ENCODE measurements around the gene TP53TG5. TPM values are rescaled to one million over a fixed set of nuclear protein-coding genes. Genes with fewer than 3 reads are reported as not detected.

The TP53TG5 gene
- total and polyA plus RNA-seq, 7 donors, result 0.12 to 1.0 (median 0.38) TPM; not detected in 2

- no peaks in the 10 kb centered on the region for H3K36me3 ChIP-seq (ENCODE audit: insufficient read depth in 1 of 2, low read depth in 1 of 2)
- no peak for DNase-seq
- no peaks in the 10 kb centered on the region for H3K4me1 ChIP-seq
- H3K27me3 ChIP-seq (ENCODE audit: insufficient read depth in 3 of 3, low read length in 2 of 3), result no peaks in the 10 kb centered on the region
- no peak for TF ChIP-seq CTCF (IDR thresholded peaks at IDR 0.05)
- 93 to 96% (median 95%) methylated on average over 6 of the region's 6 CpGs for WGBS, 3 donors
- peaks cover 5% of the 10 kb centered on the region for H3K9me3 ChIP-seq
- intact Hi-C loops (cut with DNase I), result no loop called here
- no peak overlapping the region for H3K27ac ChIP-seq
- H3K4me3 ChIP-seq, result no peak overlapping the region
- ATAC-seq, result no peak
Observed at GRCh38 chr20:45400346-45401031, 22.4 kb upstream of the TP53TG5 start.

- ATAC-seq (no peak), DNase-seq (no peak)
- intact Hi-C loops (cut with DNase I), result no loop called here
- peaks cover 5% of the 10 kb centered on the region for H3K9me3 ChIP-seq
- no peak for TF ChIP-seq CTCF (IDR thresholded peaks at IDR 0.05)
- H3K27ac ChIP-seq, result no peak overlapping the region
- H3K4me3 ChIP-seq, result no peak overlapping the region
- WGBS, 3 donors, result 98 to 100% (median 100%) methylated on average over 1 of the region's 1 CpG
- no peaks in the 10 kb centered on the region for H3K36me3 ChIP-seq (ENCODE audit: insufficient read depth in 1 of 2, low read depth in 1 of 2)
- H3K4me1 ChIP-seq, result no peaks in the 10 kb centered on the region
- H3K27me3 ChIP-seq (ENCODE audit: insufficient read depth in 3 of 3, low read length in 2 of 3), result no peaks in the 10 kb centered on the region
Observed at GRCh38 chr20:45399018-45399417, 20.9 kb upstream of the TP53TG5 start.

- Histone ChIP-seq H3K9me3 (no peaks in the 10 kb centered on the region), H3K27ac (no peak overlapping the region), H3K36me3 (ENCODE audit: insufficient read depth in 1 of 2, low read depth in 1 of 2) (no peaks in the 10 kb centered on the region), H3K4me3 (no peak overlapping the region), H3K4me1 (no peaks in the 10 kb centered on the region), H3K27me3 (ENCODE audit: insufficient read depth in 3 of 3, low read length in 2 of 3) (no peaks in the 10 kb centered on the region)
- intact Hi-C loops (cut with DNase I), result no loop called here
- DNase-seq (no peak), ATAC-seq (no peak)
- no peak for TF ChIP-seq CTCF (IDR thresholded peaks at IDR 0.05)
- WGBS, 3 donors, result 88 to 90% (median 88%) methylated on average over 7 of the region's 7 CpGs
Observed at GRCh38 chr20:45395114-45395415, 16.9 kb upstream of the TP53TG5 start.

- intact Hi-C loops (cut with DNase I), result no loop called here
- ATAC-seq (no peak), DNase-seq (no peak)
- no peak overlapping the region for H3K27ac ChIP-seq
- H3K9me3 ChIP-seq, result no peaks in the 10 kb centered on the region
- H3K4me1 ChIP-seq, result no peaks in the 10 kb centered on the region
- no peaks in the 10 kb centered on the region for H3K27me3 ChIP-seq (ENCODE audit: insufficient read depth in 3 of 3, low read length in 2 of 3)
- WGBS, 3 donors, result 77 to 89% (median 79%) methylated on average over 21 of the region's 21 CpGs
- H3K36me3 ChIP-seq (ENCODE audit: insufficient read depth in 1 of 2, low read depth in 1 of 2), result no peaks in the 10 kb centered on the region
- no peak for TF ChIP-seq CTCF (IDR thresholded peaks at IDR 0.05)
- no peak overlapping the region for H3K4me3 ChIP-seq
Observed at GRCh38 chr20:45394221-45395113, 16.3 kb upstream of the TP53TG5 start.
